ENCODE results near the gene GSG1L2.
"Not testable (repeated sequence)": the region's sequence is repeated elsewhere in the genome, so short reads cannot be mapped to it uniquely, and the experiment has no call there.

GSG1L2 gene

DNA sequence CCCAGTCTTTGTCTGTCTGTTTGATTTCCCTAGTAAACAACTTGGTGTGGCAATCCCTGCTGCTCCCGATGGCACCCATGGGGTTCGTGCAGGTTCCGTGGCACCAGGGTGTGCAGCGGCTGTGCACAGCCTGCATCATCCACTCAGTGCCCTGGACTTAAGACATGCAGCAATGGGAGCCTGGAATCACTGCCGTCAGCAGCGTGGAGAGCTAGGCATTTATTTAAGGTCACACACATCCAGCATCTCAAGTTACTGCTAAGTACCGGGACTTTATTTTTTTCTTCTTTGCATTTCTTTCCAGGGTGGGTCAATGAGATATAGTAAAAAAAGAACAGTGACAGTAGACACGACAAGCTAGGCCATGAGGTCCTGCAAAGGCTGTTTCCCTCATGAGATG lies 33.3 kb downstream of the GSG1L2 start:
- DNase-seq = no peak

DNA sequence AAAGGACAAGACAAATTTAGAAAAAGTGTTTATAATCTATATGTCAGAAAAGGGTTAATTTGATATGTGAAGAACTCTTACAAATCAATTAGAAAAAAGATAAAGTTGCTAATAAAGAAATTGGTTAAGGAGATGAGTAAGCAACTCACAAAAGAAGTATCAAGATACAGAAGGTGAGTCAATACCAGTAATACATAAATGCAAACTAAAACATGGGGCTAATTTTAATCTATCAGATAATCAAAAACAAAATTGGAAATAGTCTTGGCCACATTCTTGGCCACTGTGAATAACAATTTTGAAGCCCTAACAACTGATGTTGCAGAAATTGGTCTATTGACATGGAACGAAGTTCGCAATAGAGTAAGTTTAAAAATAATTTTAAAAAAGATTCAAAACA lies 37.3 kb downstream of the GSG1L2 start:
- DNase-seq = no peak

DNA sequence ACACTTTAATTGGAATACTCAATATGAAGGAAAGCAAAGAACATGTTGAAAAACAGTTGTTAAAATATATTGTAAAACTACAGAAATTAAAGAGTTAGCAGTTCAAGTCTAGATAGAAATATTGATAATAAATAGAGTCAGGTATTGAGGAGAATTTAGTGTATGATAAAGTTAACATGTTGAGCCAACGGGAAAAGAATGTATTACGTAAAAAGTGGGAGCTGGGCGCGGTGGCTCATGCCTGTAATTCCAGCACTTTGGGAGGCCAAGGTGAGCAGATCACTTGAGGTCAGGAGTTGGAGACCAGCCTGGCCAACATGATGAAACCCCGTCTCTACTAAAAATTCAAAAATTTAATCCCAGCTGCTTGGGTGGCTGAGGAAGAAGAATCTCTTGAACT lies 38.4 kb downstream of the GSG1L2 start:
- not testable (repeated sequence) for DNase-seq

DNA sequence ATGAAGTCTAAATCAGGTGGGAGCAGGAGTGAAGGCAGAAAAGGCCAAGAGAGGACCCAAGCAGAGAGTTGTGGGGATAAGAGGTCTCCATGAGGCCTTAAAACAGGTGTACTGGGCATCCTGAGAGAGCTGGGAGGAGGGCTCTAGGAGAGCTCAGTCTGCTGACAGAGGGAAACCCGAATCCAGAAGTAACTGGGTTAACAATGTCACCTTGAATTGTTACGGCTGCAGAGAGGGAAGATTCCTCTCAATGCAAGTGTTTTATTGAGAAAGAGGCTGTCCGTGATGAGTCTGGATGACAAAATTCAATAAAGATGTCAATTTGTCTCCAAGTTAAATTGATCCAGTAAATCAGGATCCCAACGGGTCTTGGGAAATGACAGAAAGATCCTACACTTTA lies 38.8 kb downstream of the GSG1L2 start:
- no peak for DNase-seq

DNA sequence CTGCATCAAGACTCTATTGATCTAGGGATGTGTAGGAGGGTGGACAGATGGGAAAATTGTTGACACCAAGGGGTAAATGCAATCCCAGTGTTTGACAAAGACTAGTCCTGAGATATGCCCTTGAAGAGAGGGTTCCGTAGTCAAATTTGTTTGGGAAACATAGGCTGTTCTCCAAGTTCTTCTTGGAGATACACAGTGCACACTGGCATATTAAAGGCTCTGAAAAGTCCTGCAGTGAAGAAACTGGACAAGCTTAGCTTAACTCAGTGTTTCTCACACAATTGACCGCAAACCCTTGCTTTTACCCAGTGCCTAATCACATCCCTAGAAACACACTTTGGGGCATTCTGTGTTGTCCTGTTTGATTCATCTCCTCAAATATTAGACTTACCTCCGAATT lies 41.3 kb downstream of the GSG1L2 start:
- no peak for DNase-seq

DNA sequence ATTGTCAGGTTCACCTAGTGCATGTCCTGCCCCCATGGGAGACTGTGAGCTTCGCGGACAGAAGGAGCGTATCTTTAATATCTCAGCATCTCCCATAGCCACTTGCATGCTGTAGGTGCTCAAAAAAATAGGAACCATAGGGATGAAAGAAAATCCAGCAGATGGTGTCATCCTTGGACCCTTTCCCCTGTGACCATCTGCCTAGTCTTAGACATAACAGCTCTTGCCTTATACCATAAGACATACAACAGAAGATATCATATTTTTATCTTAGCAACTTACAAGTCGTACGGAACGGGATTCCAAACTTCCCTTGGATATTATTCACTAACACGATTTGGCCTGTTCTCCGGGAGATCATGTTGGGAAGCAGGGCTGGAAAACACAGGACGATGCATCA lies 45.0 kb downstream of the GSG1L2 start:
- no peak for DNase-seq

DNA sequence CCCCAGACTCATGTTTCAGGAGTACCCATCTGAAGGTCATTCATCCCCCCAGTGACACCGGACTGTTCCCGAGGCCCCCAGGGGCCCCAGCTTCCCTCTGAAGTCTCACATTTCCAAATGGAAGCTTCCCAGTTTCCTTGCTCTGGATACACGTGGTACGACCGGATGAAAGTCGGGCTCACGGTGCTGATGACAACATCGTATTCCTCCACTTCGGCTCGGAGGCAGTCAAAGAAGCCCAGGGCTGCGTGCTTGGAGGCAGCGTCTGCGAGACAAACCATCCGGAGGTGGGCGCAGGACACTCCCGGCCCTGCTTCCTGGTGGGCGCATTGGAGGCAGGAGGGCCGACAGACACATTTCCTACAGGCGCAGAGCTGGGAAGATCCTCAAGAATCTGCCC lies 49.2 kb downstream of the GSG1L2 start:
- DNase-seq = no peak

DNA sequence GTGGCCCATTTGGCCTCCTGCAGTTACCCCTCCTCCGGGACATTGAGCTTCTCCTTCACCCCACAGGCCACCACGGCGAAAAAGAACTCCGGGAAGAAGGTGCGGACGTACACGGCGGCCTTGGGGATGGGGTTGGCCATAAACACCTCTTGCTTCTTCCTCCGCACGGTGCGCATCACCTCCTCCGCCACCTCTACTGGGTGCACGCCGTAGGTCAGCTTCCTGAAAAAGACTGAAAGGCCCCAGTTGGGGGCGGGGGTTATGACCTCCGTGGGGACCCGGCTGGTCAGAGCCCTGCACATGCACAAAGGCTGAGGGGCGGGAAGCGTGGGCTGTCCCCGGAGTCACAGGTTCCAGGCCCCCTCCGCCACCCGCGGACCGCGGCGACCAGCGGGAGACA lies 50.4 kb downstream of the GSG1L2 start:
- DNase-seq = no peak

DNA sequence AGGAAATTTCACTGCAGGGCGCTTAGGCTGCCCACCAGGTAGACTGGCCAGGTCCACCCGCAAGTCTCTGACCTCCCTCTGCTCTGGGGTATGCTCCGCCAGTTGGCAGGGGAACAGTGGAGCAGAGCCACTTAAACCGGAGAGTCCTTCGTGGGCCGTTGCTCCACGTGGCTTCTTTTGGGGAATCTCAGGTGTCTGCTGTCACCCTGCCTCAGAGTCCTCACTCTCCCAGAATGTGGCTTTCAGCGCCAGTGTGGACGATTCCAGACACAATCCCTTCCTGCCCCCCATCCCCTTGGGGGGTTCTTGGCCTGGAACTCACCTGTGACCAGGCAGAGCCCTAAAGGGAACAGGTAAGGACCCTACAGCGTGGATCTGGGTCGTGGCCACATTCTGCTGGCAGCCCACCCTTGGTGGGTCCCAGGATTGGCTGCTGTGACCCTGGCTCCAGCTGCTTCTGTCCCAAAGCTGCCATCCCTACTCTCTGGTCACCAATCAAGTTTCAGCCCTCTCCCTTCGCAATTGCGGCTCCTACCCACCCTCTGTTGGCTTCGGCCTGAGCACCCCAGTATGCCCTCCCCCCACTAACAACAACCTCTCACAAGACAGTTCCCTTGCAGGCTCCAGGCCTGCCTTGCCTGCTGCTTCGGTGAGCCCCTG lies 52.7 kb downstream of the GSG1L2 start:
- DNase-seq = no peak

DNA sequence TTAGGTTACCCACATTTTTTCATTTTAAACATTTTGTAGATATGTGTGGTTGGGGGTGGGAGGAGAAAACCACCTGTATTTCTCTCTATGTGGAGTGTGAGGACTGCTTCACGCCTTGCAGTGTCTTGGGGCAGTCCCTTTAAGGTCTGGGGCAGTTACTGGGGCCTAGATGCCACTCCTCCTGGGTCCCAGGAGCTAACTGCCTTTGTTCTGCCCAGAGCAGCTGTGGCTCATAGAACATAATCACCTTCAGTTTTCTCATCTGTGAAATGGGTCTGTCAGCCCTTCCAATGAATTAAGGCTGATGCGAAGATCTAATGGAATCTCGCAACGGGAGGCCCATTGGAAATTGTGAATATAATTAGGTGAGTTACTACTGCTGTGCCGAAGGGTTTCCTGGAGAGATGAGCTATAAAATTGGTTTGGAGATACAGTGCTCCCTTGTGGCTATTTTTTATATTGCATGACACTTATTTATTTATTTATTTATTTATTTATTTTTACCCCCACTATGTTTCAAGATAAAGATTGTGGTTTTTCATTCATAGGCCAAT lies 53.4 kb downstream of the GSG1L2 start:
- no peak for DNase-seq

DNA sequence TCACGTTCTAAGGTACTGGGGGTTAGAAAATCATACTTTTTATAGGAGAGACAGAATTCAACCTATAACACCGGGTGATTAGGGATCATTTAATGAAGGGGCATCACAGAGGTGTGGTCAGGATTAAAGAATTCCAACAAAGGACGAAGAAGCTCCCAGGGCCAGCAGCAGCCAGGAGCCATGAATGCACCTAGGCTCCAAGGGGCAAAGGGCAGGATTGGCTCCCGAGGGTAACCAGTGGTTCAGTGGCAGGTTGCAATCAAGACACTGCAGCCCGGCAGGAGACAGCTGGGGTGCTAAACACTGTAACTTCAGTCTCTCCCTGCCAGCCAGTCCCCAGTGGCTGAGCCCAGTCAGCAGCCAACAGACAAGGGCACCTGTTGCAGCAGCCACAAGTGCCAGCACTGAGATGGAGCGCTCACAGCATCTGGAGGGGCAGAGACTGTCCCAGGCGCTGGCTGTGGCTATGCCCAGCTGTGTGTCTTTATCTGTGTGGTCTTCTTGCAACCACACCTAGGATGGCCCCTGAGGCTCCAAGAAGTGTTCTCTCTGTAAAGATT lies 54.4 kb downstream of the GSG1L2 start:
- no peak for DNase-seq

DNA sequence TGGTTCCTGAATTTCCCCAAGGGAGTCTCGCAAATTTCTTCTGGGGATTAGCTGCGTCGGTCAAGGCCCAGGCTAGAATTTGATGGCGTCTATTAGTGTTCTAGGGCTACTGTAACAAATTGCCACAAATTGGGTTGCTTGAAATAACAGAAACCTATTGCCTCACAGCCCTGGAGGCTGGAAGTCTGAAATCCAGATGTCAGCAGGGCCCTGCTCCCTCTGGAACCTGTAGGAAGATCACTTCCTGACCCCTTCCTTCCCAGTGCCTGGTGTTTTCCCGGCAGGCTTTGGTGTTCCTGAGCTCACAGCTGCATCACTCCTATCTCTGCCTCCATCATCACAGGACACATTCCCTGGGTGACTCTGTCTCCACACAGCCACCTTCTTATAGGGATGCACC lies 54.9 kb downstream of the GSG1L2 start:
- no peak for DNase-seq

DNA sequence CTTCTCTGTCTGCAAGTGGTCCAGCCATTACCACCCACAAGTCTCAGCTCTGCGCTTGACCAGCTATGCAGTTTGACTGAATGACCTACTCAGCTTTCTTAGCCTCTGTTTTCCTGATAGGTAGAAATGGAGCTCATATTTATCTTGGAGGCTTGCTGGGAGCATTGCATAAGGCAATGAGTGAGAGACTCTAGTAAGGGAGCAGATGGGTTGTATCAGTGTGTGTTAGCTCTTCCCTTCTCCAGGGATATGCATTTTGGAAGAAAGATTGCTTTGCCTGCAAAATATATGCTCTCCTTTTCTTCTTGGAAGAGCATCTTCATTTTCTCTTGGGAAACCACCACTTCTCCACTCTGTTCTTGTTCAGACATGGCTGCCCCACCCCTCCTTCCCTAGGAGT lies 56.6 kb downstream of the GSG1L2 start:
- DNase-seq = no peak

DNA sequence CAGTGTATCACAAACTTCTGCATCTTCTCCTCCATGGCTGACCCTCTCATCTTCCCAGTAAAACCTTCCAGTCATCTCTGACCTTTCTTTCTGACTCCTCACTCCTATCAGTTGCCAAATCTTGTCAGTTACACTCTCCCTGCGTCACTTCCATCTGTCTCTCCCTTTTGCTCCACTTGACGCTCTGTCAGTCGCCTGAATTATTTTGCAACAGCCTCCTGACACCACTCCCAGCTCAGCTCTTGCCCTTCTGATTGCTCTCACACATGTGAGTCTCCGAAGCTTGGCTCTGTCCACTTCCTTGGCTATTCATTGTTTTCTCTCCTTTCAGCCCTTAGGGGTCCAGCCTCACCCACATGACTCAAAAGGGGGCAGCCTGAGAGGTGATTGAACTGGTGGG lies 58.2 kb downstream of the GSG1L2 start:
- DNase-seq = no peak

DNA sequence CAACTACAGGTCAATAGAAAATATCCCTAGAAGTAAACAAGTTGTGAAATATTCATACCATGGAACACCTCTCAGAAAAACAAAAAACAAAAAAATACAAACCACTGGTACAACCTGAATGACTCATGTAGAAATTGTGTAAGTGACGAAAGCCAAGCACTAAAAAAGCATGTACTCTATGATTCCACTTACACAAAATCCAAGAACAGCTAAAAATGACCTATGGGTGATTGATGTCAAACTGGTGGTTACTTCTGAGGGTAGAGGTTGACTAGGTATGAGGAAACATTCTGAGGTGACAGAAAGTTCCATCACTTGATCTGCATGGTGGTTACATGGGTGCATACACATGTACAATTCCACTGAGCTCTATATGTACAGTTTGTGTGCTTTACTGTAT lies 61.6 kb downstream of the GSG1L2 start:
- DNase-seq = no peak

DNA sequence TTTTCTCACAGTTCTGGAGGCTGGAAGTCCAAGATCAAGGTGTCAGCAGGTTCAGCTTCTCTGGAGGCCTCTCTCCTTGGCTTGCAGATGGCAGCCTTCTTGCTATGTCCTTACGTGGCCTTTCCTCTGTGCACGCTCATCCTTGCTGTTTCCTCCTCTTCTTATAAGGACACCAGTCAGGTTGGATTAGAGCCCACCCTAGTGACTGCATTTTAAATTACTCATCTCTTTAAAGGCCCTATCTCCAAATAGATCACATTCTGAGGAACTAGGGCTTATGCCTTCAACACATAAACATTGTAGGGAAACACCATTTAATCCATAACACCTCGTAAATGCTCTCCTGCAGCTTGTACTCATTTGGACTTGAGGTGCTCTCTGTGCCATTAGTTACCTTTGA lies 66.8 kb downstream of the GSG1L2 start:
- DNase-seq = no peak

Measured in SIG-M5 (cell line).